Mesothelial cell of epicardium (in vitro differentiated cells): ENCODE results near the gene RBM26. TPM values are rescaled to one million over a fixed set of nuclear protein-coding genes. Genes with fewer than 3 reads are reported as not detected.

Source experiments
- DNase-seq, 2 experiments: peaks; one replicate each; pipeline ENCODE4 v3.0.0; 2021; ENCODE audit warnings: low spot score in 2 of 2; ENCODE audit not compliant: unreplicated experiment in 2 of 2
- H3K27ac Mint-ChIP-seq: 2 replicates; pipeline ENCODE4 v1.8.0; 2021; ENCODE audit warnings: mixed read lengths
- H3K27me3 Mint-ChIP-seq: 2 replicates; pipeline ENCODE4 v1.8.0; 2021; ENCODE audit warnings: low read depth, mixed read lengths
- H3K36me3 Mint-ChIP-seq: 2 replicates; pipeline ENCODE4 v1.8.0; 2021; ENCODE audit warnings: mixed read lengths
- H3K4me1 Mint-ChIP-seq: 2 replicates; pipeline ENCODE4 v1.8.0; 2021; ENCODE audit warnings: mixed read lengths
- H3K4me3 Mint-ChIP-seq: 2 replicates; pipeline ENCODE4 v1.8.0; 2021; ENCODE audit warnings: mild to moderate bottlenecking, moderate library complexity, mixed read lengths
- H3K9me3 Mint-ChIP-seq: 2 replicates; pipeline ENCODE4 v1.8.0; 2021; ENCODE audit warnings: mixed read lengths
- total RNA-seq: library from RNA; stranded (reverse); gene quantifications from 3 replicates; pipeline ENCODE4 v1.2.1, GENCODE V29; 2021
- TF ChIP-seq, protein P1 (sequence below): fragments of 200-600 bp; sonication (generic); IDR thresholded peaks from one replicate; pipeline ENCODE4 v1.5.0; 2021; ENCODE audit warnings: antibody characterized with exemption; ENCODE audit not compliant: unreplicated experiment

Gene RBM26, protein sequence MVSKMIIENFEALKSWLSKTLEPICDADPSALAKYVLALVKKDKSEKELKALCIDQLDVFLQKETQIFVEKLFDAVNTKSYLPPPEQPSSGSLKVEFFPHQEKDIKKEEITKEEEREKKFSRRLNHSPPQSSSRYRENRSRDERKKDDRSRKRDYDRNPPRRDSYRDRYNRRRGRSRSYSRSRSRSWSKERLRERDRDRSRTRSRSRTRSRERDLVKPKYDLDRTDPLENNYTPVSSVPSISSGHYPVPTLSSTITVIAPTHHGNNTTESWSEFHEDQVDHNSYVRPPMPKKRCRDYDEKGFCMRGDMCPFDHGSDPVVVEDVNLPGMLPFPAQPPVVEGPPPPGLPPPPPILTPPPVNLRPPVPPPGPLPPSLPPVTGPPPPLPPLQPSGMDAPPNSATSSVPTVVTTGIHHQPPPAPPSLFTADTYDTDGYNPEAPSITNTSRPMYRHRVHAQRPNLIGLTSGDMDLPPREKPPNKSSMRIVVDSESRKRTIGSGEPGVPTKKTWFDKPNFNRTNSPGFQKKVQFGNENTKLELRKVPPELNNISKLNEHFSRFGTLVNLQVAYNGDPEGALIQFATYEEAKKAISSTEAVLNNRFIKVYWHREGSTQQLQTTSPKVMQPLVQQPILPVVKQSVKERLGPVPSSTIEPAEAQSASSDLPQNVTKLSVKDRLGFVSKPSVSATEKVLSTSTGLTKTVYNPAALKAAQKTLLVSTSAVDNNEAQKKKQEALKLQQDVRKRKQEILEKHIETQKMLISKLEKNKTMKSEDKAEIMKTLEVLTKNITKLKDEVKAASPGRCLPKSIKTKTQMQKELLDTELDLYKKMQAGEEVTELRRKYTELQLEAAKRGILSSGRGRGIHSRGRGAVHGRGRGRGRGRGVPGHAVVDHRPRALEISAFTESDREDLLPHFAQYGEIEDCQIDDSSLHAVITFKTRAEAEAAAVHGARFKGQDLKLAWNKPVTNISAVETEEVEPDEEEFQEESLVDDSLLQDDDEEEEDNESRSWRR
- total RNA-seq, result 82.0 to 87.3 TPM (median 84.9 TPM) in 3 replicates

DNA sequence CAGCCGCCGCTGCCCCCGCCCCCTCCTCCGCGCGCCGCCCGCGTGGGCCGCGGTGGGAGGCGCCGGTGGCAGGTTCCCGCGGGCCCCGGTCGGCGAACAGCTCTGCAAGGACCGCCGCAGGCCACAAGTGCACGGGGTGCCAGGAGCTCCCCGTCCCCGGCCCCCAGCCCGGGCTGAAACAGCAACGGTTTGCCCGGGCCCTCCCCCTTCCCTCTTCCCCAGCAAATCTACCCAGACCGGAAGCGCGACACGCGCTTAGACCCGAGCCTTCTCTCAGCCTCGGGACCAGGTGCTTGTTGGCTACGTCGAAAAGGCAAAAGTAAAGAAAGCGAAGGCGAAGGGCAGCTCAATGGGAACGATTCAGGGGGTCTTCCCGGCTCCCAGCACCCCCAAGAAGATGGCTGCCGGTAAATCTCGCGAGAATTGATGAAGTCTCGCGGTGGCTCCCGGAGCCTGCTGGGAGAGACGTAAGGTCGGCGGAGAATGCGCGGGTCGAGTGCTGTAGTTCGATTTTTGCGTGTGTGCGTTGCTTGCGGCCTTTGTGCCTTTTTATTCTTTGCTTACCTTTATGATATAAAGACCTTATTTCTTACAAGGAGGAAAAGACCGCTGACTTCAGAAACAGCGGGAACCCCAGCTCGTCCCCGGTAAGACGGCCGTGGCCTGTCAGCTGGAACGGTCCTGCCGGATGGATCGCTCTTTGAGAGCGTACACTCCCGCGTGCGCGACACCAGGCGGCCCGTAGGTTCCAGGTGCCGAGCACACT lies at the start of gene RBM26:
Gene RBM26 (minus strand): TSS at position 425 of the 766 bp plus-strand sequence. CDS start 481 bp downstream, outside the sequence.
- Mint-ChIP-seq H3K4me3 (peak within 1 kb of the TSS; percentile 93), H3K4me1 (peaks cover 51% of the 10 kb centered on the region), H3K9me3 (no peaks in the 10 kb centered on the region), H3K36me3 (no peaks in the 10 kb centered on the region), H3K27me3 (no peaks in the 10 kb centered on the region), H3K27ac (peak within 1 kb of the TSS; percentile 99)
- DNase-seq, result peak; percentile 79 to 95
- TF ChIP-seq, protein P1, sequence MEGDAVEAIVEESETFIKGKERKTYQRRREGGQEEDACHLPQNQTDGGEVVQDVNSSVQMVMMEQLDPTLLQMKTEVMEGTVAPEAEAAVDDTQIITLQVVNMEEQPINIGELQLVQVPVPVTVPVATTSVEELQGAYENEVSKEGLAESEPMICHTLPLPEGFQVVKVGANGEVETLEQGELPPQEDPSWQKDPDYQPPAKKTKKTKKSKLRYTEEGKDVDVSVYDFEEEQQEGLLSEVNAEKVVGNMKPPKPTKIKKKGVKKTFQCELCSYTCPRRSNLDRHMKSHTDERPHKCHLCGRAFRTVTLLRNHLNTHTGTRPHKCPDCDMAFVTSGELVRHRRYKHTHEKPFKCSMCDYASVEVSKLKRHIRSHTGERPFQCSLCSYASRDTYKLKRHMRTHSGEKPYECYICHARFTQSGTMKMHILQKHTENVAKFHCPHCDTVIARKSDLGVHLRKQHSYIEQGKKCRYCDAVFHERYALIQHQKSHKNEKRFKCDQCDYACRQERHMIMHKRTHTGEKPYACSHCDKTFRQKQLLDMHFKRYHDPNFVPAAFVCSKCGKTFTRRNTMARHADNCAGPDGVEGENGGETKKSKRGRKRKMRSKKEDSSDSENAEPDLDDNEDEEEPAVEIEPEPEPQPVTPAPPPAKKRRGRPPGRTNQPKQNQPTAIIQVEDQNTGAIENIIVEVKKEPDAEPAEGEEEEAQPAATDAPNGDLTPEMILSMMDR, result no peak

DNA sequence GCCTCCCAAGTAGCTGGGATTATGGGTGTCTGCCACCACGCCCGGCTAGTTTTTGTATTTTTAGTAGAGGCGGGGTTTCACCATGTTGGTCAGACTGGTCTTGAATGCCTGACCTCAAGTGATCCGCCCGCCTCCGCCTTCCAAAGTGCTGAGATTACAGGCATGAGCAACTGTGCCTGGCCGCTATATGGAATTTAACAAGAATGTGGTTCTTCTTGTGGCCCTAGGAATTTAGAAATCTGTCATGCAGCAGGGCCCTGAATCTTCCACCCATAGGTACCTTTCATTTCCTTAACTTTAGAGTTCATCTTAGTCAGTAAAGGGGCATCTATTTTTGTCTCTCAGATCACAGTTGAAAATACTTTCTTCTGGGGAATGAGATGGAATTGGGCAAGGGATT lies 49.3 kb upstream of the RBM26 start:
- no peak overlapping the region for H3K4me3 Mint-ChIP-seq
- DNase-seq, result no peak
- no peaks in the 10 kb centered on the region for H3K36me3 Mint-ChIP-seq
- TF ChIP-seq, protein P1, result no peak
- H3K27me3 Mint-ChIP-seq, result no peaks in the 10 kb centered on the region
- H3K4me1 Mint-ChIP-seq, result peaks cover 24% of the 10 kb centered on the region
- no peaks in the 10 kb centered on the region for H3K9me3 Mint-ChIP-seq
- no peak overlapping the region for H3K27ac Mint-ChIP-seq

DNA sequence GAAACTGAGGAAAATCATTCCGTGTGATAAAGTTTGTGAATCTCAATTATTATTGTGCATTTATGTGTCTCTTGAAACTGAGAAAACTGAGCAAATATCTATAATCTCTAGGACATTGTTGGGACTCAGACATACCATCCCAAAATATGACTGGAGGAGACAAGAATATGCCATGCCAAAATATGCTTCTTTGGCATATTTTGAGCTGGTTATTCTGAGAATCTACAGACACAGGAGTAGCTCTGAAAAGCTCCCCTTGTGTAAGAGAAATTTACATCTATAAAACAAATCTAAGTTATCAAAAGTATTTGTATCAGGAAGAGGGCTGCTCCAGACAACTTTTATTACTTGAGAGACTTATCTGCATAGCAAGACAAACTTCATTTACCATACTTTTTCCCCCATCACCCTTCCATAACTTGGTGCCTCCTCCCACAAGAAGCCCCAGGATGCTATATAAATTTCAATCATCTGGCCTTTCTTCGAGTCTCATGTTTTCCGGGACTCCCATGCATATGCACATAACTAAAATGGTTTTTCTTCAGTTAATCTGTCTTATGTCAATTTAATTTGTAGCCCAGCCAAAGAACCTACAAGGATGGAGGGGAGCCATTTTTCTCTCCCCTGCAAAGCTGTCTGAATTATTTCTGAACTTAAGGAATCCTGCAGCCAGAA lies 46.3 kb upstream of the RBM26 start:
- Mint-ChIP-seq H3K9me3 (no peaks in the 10 kb centered on the region), H3K27ac (no peak overlapping the region), H3K36me3 (no peaks in the 10 kb centered on the region), H3K27me3 (no peaks in the 10 kb centered on the region), H3K4me1 (peaks cover 16% of the 10 kb centered on the region), H3K4me3 (no peak overlapping the region)
- no peak for DNase-seq
- TF ChIP-seq, protein P1, result no peak

DNA sequence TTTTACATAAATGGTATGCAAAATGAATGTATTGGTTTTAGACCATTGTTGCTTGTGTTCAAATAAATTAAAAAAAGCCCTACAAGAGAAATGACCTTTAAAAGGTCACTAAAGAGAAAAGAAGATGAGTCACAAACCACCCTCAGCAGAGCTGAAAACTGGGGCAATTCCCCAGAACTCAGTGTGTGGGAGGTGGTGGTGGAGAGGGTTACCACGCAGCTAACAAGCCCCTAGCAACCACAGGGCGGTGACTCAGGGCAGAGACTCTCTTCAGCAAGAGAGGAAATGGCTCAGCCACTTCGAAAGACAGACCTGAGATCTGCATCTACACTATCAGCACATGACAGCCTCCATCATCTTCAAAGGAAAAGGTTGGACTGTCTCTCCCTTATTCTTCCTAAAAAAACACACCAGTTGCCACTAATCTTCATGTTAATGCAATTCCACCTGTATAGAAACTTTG lies 45.5 kb upstream of the RBM26 start:
- TF ChIP-seq, protein P1, result no peak
- Mint-ChIP-seq H3K27me3 (no peaks in the 10 kb centered on the region), H3K27ac (no peak overlapping the region), H3K9me3 (no peaks in the 10 kb centered on the region), H3K4me3 (no peak overlapping the region), H3K36me3 (no peaks in the 10 kb centered on the region), H3K4me1 (peaks cover 16% of the 10 kb centered on the region)
- DNase-seq, result no peak
